Esophagus muscularis mucosa (tissue), 4 donors: ENCODE data around the gene TNK1. TPM values are rescaled to one million over a fixed set of nuclear protein-coding genes. Genes with fewer than 3 reads are reported as not detected.

ENCODE experiments used
- DNase-seq: peaks from one replicate; pipeline ENCODE4 v3.0.0-alpha.2; 2017; ENCODE audit errors: extremely low spot score
- H3K27ac ChIP-seq, 4 donors: fragments of 200-600 bp; sonication (generic); replicated peaks in 1 of 4; 1 replicate in 3 of 4; 2 replicates in 1 of 4; pipeline ENCODE4 v1.5.1; 2016 to 2019; ENCODE audit warnings: mild to moderate bottlenecking in 1 of 4
- H3K27me3 ChIP-seq, 4 donors: fragments of 200-600 bp; sonication (generic); one replicate each; pipeline versions ENCODE4 v1.5.1 to v1.6.0; 2016 to 2019
- H3K36me3 ChIP-seq, 4 donors: fragments of 200-600 bp; sonication (generic); one replicate each; pipeline ENCODE4 v1.5.1; 2016 to 2019
- H3K4me1 ChIP-seq, 4 donors: fragments of 200-600 bp; sonication (generic); one replicate each; pipeline ENCODE4 v1.5.1; 2016 to 2019
- H3K4me3 ChIP-seq, 4 donors: fragments of 200-600 bp; sonication (generic); 1 replicate in 2 of 4; 2 replicates in 2 of 4; pipeline ENCODE4 v1.5.1; 2016 to 2019; ENCODE audit warnings: mild to moderate bottlenecking in 4 of 4, moderate library complexity in 1 of 4
- H3K9me3 ChIP-seq, 4 donors: fragments of 200-600 bp; sonication (generic); 1 replicate in 3 of 4; 2 replicates in 1 of 4; pipeline ENCODE4 v1.5.1; 2016 to 2019
- EP300 ChIP-seq: sonication (generic); formaldehyde crosslinking; IDR thresholded peaks from one replicate; pipeline ENCODE4 v1.6.1; 2017; ENCODE audit warnings: antibody characterized with exemption
- POLR2A ChIP-seq: fragments of 450-650 bp; IDR thresholded peaks from one replicate; pipeline ENCODE4 v1.6.1; 2017; ENCODE audit warnings: antibody characterized with exemption, moderate library complexity, mild to moderate bottlenecking, low read depth
- POLR2AphosphoS5 ChIP-seq, 2 donors: sonication (generic); formaldehyde crosslinking; IDR thresholded peaks; one replicate each; pipeline ENCODE4 v1.6.1; 2017; ENCODE audit warnings: antibody characterized with exemption in 2 of 2
- WGBS: methylation state at CpG from one replicate; pipeline ENCODE4 v1.1.5; 2018; 5-methylcytosine and 5-hydroxymethylcytosine counted together
- intact Hi-C: fragments of 100-400 bp; cut with DNase I; formaldehyde crosslinking; loops from one replicate; pipeline ENCODE4 v1.15.1; 2023
- total RNA-seq, 4 donors: library from RNA; depleted of rRNA; stranded (reverse); fragments of >200 nt; gene quantifications; one replicate each; pipeline versions ENCODE4 v1.1.0 to v1.2.1, GENCODE V29; 2016
- TF ChIP-seq, protein P1 (sequence below), 3 experiments: fragments of 200-600 bp in 2 of 3; fragments of 450-650 bp in 1 of 3; sonication (generic) in 2 of 3; IDR thresholded peaks; one replicate each; pipeline ENCODE4 v1.5.1; 2017 to 2019; ENCODE audit warnings: antibody characterized with exemption in 3 of 3, mild to moderate bottlenecking in 2 of 3, moderate library complexity in 1 of 3

The TNK1 gene
- total RNA-seq, 4 donors from 2014 or later, result 2.9 to 7.5 (median 5.6) TPM

GRCh38 chr17:7419819-7420610, 39.1 kb downstream of the TNK1 start, which contains the start of gene SPEM1:
TSS of gene SPEM1 (plus strand) at chr17:7420324. CDS start at chr17:7420385, 61 bp downstream.
- H3K4me3 ChIP-seq, result no peak within 1 kb of the TSS
- intact Hi-C loops, result no loop called here
- no peaks in the 10 kb centered on the region for H3K9me3 ChIP-seq
- no peaks in the 10 kb centered on the region for H3K27me3 ChIP-seq
- H3K4me1 ChIP-seq, result no peaks in the 10 kb centered on the region
- WGBS, result 79% methylated on average over 17 of the region's 17 CpGs
- no peak within 1 kb of the TSS for H3K27ac ChIP-seq
- no peak for DNase-seq
- no peak for TF ChIP-seq POLR2AphosphoS5 (IDR thresholded peaks at IDR 0.05)
- TF ChIP-seq, protein P1, sequence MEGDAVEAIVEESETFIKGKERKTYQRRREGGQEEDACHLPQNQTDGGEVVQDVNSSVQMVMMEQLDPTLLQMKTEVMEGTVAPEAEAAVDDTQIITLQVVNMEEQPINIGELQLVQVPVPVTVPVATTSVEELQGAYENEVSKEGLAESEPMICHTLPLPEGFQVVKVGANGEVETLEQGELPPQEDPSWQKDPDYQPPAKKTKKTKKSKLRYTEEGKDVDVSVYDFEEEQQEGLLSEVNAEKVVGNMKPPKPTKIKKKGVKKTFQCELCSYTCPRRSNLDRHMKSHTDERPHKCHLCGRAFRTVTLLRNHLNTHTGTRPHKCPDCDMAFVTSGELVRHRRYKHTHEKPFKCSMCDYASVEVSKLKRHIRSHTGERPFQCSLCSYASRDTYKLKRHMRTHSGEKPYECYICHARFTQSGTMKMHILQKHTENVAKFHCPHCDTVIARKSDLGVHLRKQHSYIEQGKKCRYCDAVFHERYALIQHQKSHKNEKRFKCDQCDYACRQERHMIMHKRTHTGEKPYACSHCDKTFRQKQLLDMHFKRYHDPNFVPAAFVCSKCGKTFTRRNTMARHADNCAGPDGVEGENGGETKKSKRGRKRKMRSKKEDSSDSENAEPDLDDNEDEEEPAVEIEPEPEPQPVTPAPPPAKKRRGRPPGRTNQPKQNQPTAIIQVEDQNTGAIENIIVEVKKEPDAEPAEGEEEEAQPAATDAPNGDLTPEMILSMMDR (IDR thresholded peaks at IDR 0.05), result no peak
- no peak for TF ChIP-seq POLR2A
- TF ChIP-seq EP300, result no peak
- H3K36me3 ChIP-seq, result peaks cover 0 to 32% (median 15%) of the 10 kb centered on the region in 4 donors

DNA sequence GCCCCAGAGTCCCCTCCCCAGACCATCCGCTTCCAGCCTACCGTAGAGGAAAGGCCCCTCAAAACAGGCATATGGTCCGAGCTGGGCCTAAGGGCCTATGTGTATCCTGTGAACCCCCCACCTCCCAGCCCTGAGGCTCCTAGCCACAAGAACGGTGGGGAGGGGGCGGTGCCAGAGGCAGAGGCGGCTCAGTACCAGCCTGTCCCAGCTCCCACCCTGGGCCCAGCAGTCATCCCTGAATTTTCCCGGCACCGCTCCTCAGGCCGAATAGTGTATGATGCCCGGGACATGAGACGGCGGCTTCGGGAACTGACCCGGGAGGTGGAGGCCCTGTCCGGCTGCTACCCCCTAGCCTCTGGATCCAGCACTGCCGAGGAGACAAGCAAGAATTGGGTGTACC, 40.3 kb downstream of the TNK1 start:
- H3K36me3 ChIP-seq, result peaks cover 0 to 20% (median 9%) of the 10 kb centered on the region in 4 donors

GRCh38 chr17:7423679-7424078, 42.8 kb downstream of the TNK1 start:
- no peak for DNase-seq
- no peaks in the 10 kb centered on the region for H3K36me3 ChIP-seq
- no peak for TF ChIP-seq POLR2AphosphoS5 (IDR thresholded peaks at IDR 0.05)
- no peak for TF ChIP-seq POLR2A
- TF ChIP-seq, protein P1 (IDR thresholded peaks at IDR 0.05), result no peak
- no peak for TF ChIP-seq EP300
- no peaks in the 10 kb centered on the region for H3K9me3 ChIP-seq
- intact Hi-C loops, result no loop called here
- 43% methylated on average over 4 of the region's 4 CpGs for WGBS
- H3K27me3 ChIP-seq, result no peaks in the 10 kb centered on the region
- no peaks in the 10 kb centered on the region for H3K4me1 ChIP-seq
- no peak overlapping the region for H3K4me3 ChIP-seq
- H3K27ac ChIP-seq, result no peak overlapping the region

More for the DNA sequence above, 40.3 kb downstream of the TNK1 start:
- no peak overlapping the region for H3K4me3 ChIP-seq
- no peak for DNase-seq
- no peaks in the 10 kb centered on the region for H3K4me1 ChIP-seq
- H3K9me3 ChIP-seq, result no peaks in the 10 kb centered on the region
- no peaks in the 10 kb centered on the region for H3K27me3 ChIP-seq
- intact Hi-C loops, result no loop called here
- TF ChIP-seq POLR2A (no peak), EP300 (no peak), POLR2AphosphoS5 (IDR thresholded peaks at IDR 0.05) (no peak)
- TF ChIP-seq, protein P1 (IDR thresholded peaks at IDR 0.05), result no peak
- no peak overlapping the region for H3K27ac ChIP-seq
- 96% methylated on average over 11 of the region's 16 CpGs for WGBS

GRCh38 chr17:7425316-7425715, 44.4 kb downstream of the TNK1 start, which contains the start of gene SPEM2:
TSS of gene SPEM2 (plus strand) at chr17:7425616. CDS start at chr17:7425689, 73 bp downstream.
- TF ChIP-seq EP300, result no peak
- no peak for TF ChIP-seq POLR2AphosphoS5 (IDR thresholded peaks at IDR 0.05)
- TF ChIP-seq, protein P1 (IDR thresholded peaks at IDR 0.05), result no peak
- no peak for TF ChIP-seq POLR2A
- H3K4me1 ChIP-seq, result no peaks in the 10 kb centered on the region
- no peaks in the 10 kb centered on the region for H3K27me3 ChIP-seq
- no peaks in the 10 kb centered on the region for H3K36me3 ChIP-seq
- H3K4me3 ChIP-seq, result no peak within 1 kb of the TSS
- no peak within 1 kb of the TSS for H3K27ac ChIP-seq
- intact Hi-C loops, result no loop called here
- DNase-seq, result no peak
- H3K9me3 ChIP-seq, result no peaks in the 10 kb centered on the region
- 86% methylated on average over 7 of the region's 7 CpGs for WGBS
